Kidney (tissue), 14 donors: ENCODE measurements around the gene KIF21A. TPM values are rescaled to one million over a fixed set of nuclear protein-coding genes. Genes with fewer than 3 reads are reported as not detected.

Experiments used
- DNase-seq, 5 donors: peaks; one replicate each; pipeline ENCODE4 v3.0.0-alpha.2; 2013 to 2020
- FAIRE-seq: peaks from 2 replicates; lab custom pipeline; 2012; peaks lifted over from hg19 to GRCh38; lab: Jason Lieb, UNC
- H3K27ac ChIP-seq, 2 donors: one replicate each; pipeline ENCODE4 v1.7.0; 2013; ENCODE audit warnings: low read depth in 2 of 2, low read length in 2 of 2, inconsistent platforms in 1 of 2
- H3K27me3 ChIP-seq: one replicate; pipeline ENCODE4 v1.7.1; 2013; ENCODE audit warnings: low read length, inconsistent platforms; ENCODE audit not compliant: control insufficient read depth, insufficient read depth
- H3K36me3 ChIP-seq, 3 donors: one replicate each; pipeline versions ENCODE4 v1.7.0 to v1.7.1; 2013; ENCODE audit warnings: low read length in 3 of 3, control low read depth in 1 of 3, inconsistent platforms in 1 of 3; ENCODE audit not compliant: insufficient read depth in 3 of 3, control insufficient read depth in 2 of 3
- H3K4me1 ChIP-seq, 3 donors: one replicate each; pipeline versions ENCODE4 v1.7.0 to v1.7.1; 2013; ENCODE audit warnings: low read length in 3 of 3, inconsistent platforms in 1 of 3, low read depth in 1 of 3; ENCODE audit not compliant: control insufficient read depth in 2 of 3, insufficient read depth in 2 of 3
- H3K4me3 ChIP-seq, 3 donors: one replicate each; pipeline versions ENCODE4 v1.7.0 to v1.8.1; 2013; ENCODE audit warnings: low read length in 3 of 3, control low read depth in 1 of 3, inconsistent platforms in 1 of 3
- H3K9ac ChIP-seq, 3 donors: one replicate each; pipeline versions ENCODE4 v1.7.0 to v1.7.1; 2013; ENCODE audit warnings: low read length in 3 of 3, control low read depth in 1 of 3, inconsistent platforms in 1 of 3
- H3K9me3 ChIP-seq, 3 donors: one replicate each; pipeline versions ENCODE4 v1.7.0 to v1.7.1; 2013; ENCODE audit warnings: low read length in 3 of 3, control low read depth in 1 of 3, inconsistent platforms in 1 of 3; ENCODE audit not compliant: control insufficient read depth in 2 of 3, insufficient read depth in 1 of 3
- intact Hi-C: fragments of 100-400 bp; cut with DNase I; formaldehyde crosslinking; loops from one replicate; pipeline ENCODE4 v1.11.1; 2022
- polyA plus RNA-seq: library from polyadenylated mRNA; stranded (reverse); fragments of 350-450 nt; fragmentation: Illumina TruSeq; extraction: RNeasy Lipid Tissue Mini Kit (QIAGEN cat#74804); gene quantifications from one replicate; pipeline ENCODE4 v1.2.3, GENCODE V29; 2014; ENCODE audit warnings: low read depth, low replicate concordance; ENCODE audit not compliant: insufficient read depth
- total RNA-seq: library from RNA; stranded (reverse); fragmentation: NEBNext Ultra II Directional; extraction: Animal tissue kit (Norgen Biotek cat#: 25700); gene quantifications from one replicate; pipeline ENCODE4 v1.2.1, GENCODE V29; 2021
- TF ChIP-seq, protein P1 (sequence below): IDR thresholded peaks from 3 replicates; pipeline ENCODE4 v1.5.1; 2012; ENCODE audit warnings: mild to moderate bottlenecking, moderate library complexity, borderline replicate concordance; ENCODE audit not compliant: insufficient read depth; ENCODE audit errors: extremely low read depth
- donor health status: control.
- donor health status: control.
- donor health status: control.
- donor health status: control.
- donor health status: control.
- donor health status: DM: yes; HTN: yes; CAD: no.
- donor health status: Normal renal cell carcinoma (clear cell type).

Gene KIF21A
- total and polyA plus RNA-seq, 2 donors from 2014 or later, result 16.8 to 25.7 TPM

DNA sequence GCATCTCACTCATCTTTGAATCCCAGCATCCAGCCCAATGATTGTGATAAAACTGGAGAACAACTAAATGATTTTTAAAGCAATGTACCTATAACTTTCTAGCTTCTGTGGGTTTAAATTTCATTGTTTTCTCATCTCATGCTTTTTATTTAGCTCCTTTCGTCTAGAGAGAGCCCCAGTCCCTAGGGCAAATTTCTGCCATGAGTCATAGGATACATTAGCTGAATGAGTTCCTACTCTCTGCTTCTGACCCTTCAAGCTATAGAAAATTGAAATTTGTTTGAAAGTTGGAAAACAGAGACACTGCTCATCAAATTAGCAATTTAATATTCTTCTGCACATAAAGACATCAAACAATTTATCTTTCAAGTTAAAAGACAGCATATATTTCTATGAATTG lies 113.9 kb downstream of the KIF21A start:
- Histone ChIP-seq H3K27ac (no peak overlapping the region), H3K27me3 (no peaks in the 10 kb centered on the region), H3K4me1 (no peaks in the 10 kb centered on the region), H3K36me3 (peaks cover 0 to 7% (median 4%) of the 10 kb centered on the region in 3 donors), H3K9ac (no peak overlapping the region), H3K4me3 (no peak overlapping the region), H3K9me3 (no peaks in the 10 kb centered on the region)
- TF ChIP-seq, protein P1, sequence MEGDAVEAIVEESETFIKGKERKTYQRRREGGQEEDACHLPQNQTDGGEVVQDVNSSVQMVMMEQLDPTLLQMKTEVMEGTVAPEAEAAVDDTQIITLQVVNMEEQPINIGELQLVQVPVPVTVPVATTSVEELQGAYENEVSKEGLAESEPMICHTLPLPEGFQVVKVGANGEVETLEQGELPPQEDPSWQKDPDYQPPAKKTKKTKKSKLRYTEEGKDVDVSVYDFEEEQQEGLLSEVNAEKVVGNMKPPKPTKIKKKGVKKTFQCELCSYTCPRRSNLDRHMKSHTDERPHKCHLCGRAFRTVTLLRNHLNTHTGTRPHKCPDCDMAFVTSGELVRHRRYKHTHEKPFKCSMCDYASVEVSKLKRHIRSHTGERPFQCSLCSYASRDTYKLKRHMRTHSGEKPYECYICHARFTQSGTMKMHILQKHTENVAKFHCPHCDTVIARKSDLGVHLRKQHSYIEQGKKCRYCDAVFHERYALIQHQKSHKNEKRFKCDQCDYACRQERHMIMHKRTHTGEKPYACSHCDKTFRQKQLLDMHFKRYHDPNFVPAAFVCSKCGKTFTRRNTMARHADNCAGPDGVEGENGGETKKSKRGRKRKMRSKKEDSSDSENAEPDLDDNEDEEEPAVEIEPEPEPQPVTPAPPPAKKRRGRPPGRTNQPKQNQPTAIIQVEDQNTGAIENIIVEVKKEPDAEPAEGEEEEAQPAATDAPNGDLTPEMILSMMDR, result no peak
- no peak for FAIRE-seq
- intact Hi-C loops, result no loop called here
- DNase-seq, result no peak

DNA sequence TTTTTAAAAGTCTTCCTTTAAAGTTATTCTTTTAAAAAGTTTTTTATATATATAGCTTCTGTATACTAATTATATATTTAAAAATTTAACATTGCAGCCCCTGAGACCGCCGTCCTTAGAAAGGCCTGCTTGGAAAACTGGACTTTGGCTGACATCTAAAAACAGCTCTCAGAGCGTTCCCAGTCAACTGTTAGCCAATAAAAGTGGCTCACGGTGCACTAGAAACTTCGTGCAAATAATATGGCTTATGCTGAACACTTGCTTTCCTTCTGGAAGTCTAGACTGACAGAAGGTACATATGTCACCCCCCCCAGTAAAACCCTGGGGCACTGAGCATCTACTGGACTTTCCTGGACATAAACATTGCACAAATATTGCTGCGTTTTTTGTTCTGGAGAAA lies 115.0 kb downstream of the KIF21A start:
- Histone ChIP-seq H3K36me3 (peaks cover 0 to 7% (median 4%) of the 10 kb centered on the region in 3 donors), H3K9ac (no peak overlapping the region), H3K27me3 (no peaks in the 10 kb centered on the region), H3K9me3 (no peaks in the 10 kb centered on the region), H3K4me3 (no peak overlapping the region), H3K4me1 (no peaks in the 10 kb centered on the region), H3K27ac (no peak overlapping the region)
- FAIRE-seq, result no peak
- intact Hi-C loops, result no loop called here
- TF ChIP-seq, protein P1, result no peak
- no peak for DNase-seq

DNA sequence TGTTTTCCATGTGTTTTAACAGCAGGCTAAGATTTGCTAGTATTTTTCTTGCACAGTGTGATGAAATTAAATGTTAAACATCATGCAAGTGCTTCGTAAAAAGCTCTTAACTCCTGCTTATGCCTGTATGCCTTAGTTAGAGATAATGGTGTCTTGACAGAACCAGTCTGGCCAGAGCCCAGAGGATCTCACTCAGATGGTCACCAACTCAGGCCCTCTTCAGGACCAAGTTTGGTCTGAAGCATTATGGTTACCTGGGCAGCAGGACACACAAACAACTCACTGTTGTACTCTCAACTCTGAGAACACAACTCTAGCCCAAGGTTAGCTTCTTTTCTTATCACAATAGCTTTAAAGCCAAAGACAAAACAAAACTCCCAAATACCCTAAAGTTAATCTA lies 115.4 kb downstream of the KIF21A start:
- FAIRE-seq, result no peak
- DNase-seq, result no peak
- no peaks in the 10 kb centered on the region for H3K4me1 ChIP-seq
- TF ChIP-seq, protein P1, result no peak
- no peak overlapping the region for H3K4me3 ChIP-seq
- no peak overlapping the region for H3K27ac ChIP-seq
- intact Hi-C loops, result no loop called here
- no peaks in the 10 kb centered on the region for H3K27me3 ChIP-seq
- H3K9me3 ChIP-seq, result no peaks in the 10 kb centered on the region
- H3K9ac ChIP-seq, result no peak overlapping the region
- peaks cover 0 to 4% (median 4%) of the 10 kb centered on the region in 3 donors for H3K36me3 ChIP-seq

DNA sequence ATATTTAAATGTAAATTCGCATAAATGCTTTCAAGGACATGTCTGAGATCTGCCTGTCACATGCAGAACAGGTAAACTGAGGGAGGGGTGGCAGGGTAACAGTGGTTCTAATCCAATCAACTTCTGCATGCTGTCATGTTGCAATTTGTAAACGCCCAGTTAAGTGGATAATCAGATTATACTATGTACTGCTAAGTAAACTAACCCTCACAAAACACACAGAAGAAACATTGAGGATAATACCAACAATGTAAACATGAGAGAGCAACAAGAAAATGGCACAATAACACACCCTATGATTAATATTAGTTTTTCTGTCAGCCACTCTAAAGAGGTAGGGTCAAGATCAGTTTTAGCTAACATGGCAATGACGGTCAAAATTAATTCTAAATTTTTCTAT lies 123.7 kb downstream of the KIF21A start:
- H3K4me1 ChIP-seq, result no peaks in the 10 kb centered on the region
- DNase-seq (no peak), FAIRE-seq (no peak)
- intact Hi-C loops, result no loop called here
- TF ChIP-seq, protein P1, result no peak
- H3K27me3 ChIP-seq, result no peaks in the 10 kb centered on the region
- no peaks in the 10 kb centered on the region for H3K36me3 ChIP-seq
- H3K4me3 ChIP-seq, result no peak overlapping the region
- no peak overlapping the region for H3K27ac ChIP-seq
- no peaks in the 10 kb centered on the region for H3K9me3 ChIP-seq
- H3K9ac ChIP-seq, result no peak overlapping the region
